Measurements from ENCODE around the gene TCEAL7.

Gene TCEAL7

DNA sequence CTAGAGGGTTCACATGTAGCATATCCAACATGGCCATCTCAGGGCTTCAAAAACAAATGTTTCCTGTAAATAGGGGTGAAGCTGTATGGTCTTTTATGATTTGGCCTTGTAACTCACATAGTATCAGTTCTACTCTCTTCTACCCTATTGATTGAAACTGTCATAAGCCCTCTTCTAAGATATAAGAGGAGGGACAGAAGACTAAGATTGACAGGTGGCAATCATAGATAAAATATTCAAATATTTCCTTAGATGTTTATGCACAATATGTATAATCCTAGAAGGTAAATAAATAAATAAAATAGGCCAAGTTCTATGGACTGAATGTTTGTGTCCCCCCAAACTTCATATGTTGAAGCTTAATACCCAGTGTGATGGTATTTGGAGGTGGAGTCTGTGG, 39.4 kb downstream of the TCEAL7 start:
- no peak for DNase-seq

DNA sequence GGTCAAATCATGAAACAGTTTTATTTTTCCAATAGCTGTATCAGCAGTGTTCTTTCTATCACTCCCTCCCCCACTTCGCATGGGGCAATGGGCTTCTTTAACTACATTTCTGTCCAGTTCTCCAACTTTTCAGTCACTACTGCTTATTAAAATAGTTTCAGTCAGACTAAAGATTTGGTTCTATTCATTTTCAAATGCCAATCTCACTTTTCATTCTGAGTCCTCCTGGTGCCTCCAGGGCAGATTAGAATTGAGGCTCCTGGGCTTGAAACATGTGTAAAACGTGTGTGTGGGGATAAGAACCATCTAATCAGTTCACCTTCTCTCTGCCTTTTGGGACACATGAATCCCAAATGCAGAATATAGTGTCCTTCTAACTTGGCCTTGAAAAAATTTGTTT, 42.8 kb downstream of the TCEAL7 start:
- DNase-seq = no peak

DNA sequence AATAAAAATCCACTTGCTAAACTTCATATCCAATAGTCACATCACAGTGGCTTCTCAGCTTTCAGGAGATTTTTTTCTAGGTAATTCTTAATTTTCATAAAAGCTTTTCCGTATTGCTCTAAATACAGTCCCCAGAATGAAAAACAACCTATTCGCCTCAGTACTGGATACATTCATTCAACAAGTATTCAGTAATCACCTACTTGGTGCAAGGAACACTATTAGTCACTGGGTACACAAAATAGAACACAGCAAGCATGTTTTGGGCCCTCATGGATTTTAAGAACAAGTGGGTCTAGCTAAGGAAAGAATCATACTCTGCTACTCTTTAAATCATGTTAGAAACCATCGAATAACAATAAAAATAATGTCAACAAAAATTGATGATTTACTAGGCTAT, 43.5 kb downstream of the TCEAL7 start:
- no peak for DNase-seq

DNA sequence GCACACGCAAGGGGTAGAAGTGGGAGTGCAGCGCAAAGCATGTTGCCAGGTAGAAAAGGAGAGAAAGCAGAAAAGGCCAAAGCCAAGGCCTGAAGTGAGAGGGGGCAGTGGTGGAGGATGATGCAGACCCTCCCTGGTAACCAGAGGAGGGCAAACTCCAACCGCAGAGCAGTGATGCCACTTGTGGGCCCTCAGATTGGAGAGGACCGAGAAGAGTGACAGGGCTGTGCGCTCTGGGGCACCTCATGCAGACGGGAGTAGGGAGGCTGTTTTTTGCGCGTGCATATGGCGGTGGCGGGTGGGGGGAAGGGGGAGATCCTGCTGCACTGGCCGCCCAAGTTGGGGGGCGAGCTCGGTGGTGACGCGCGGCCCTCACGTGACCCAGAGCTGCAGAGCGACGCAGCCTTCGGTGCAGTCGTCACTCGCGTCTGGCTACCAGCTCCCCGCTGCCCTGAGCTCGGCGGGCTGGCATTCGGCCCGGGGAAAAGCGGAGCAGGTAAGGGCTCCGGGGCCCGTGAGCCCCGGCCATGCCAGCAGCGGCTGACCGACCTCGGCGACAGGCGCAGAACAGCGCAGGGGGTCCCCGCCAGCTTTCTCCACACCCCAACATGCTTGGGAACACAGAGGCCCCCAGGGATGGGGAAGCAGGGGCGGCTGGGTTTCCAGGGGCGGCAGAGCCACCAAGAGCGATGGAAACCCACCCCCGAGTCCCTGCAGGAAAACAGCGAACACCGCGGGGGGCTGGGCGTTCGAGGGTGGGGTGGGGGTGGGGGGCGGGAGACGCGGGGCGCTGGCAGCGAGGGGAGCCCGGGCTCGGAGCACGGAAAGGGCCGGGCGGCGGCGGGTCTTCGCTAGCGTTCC, 46.3 kb downstream of the TCEAL7 start, which contains the start of gene BEX3:
BEX3 (plus strand) TSS at position 421 of the 861 bp plus-strand sequence. CDS start 984 bp downstream, outside the sequence.
- peak; percentile 16 to 18 for DNase-seq

DNA sequence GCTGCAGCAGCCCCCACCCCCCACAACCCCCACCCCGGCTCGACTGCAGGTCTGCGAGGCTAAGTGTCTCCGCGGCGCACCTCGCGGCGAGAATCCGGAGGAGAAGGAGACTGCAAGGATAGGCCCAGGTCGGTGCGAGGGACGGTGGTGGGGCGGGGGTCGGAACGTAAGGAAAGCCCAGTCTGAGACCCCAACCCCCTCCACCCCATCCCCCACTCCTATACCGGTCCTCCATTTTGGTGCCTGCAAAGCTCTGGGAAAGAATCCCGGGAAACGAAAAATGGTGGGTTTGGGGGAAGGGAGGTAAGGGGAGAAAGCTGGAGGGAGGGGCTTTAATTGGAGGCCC, 46.9 kb downstream of the TCEAL7 start:
- no peak for DNase-seq

DNA sequence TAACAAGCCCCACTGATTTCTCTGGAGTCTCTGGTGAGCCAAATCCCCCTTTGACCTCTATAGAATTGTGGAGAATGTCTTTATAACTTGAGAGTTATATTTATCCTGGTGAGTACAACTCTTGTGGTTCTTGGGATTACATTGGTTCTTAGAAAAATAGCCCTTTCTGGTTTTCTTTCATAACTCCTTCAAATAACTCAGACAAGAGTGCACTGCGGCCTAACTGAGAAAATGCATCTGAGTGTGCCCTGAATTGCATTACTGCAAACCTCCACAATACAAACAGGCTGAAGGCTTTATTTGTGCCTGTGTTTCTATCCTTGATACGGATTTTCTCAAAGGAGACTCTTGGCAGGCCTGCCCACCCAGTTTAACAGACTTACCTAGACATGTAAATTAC, 49.0 kb downstream of the TCEAL7 start:
- DNase-seq = no peak
